GM19351 (cell line): ENCODE data around the gene CFD.
"Not testable (repeated sequence)": the region's sequence is repeated elsewhere in the genome, so short reads cannot be mapped to it uniquely, and the experiment has no call there.

ENCODE experiments used
- ATAC-seq: cut with Tn5 transposase; IDR thresholded peaks from one replicate; pipeline ENCODE4 v1.9.1; 2021; ENCODE audit warnings: mild to moderate bottlenecking, moderate library complexity; ENCODE audit not compliant: unreplicated experiment

Gene CFD

DNA sequence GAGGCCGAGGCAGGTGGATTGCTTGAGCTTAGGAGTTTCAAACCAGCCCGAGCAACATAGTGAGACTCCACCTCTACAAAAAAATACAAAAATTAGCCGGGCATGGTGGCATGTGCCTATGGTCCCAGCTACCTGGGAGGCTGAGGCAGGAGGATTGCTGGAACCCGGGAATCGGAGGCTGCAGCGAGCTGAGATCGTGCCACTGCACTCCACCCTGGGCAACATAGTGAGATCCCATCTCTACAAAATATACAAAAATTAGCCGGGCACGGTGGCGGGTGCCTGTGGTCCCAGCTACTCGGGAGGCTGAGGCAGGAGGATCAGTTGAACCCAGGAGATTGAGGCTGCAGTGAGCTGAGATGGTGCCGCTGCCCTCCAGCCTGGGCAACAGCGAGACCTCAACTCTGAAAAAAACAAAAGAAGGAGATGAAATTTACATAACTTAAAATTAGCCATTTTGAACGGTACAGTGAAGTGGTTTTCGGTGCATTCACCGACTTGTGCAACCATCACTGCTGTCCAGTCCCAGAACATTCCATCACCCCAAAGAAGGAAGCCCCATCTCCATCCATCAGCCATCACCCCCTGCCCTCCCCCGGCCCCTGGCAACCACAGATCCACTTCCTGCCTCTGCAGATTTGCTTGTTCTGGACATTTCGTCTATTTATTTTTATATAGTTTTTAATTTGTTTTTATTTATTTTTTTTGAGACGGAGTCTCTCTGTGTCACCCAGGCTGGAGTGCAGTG is 33.4 kb upstream of the CFD start:
- no peak for ATAC-seq

DNA sequence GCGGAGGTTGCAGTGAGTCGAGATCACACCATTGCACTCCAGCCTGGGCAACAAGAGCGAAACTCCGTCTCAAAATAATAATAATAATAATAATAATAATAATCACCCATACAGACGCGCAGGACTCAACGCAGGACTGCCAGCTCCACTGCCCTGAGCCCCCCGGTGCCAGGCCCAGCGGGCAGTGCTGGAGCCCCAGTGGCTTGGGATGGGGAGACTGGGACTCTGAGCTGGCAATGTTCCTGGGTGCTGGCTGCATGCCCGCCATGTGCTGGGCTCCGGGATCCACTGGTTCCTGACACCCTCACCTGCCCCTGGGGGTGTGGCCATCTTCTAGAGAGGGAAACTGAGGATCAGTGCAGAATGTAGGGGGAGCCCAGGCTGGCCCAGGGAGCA is 32.2 kb upstream of the CFD start:
- no peak for ATAC-seq

DNA sequence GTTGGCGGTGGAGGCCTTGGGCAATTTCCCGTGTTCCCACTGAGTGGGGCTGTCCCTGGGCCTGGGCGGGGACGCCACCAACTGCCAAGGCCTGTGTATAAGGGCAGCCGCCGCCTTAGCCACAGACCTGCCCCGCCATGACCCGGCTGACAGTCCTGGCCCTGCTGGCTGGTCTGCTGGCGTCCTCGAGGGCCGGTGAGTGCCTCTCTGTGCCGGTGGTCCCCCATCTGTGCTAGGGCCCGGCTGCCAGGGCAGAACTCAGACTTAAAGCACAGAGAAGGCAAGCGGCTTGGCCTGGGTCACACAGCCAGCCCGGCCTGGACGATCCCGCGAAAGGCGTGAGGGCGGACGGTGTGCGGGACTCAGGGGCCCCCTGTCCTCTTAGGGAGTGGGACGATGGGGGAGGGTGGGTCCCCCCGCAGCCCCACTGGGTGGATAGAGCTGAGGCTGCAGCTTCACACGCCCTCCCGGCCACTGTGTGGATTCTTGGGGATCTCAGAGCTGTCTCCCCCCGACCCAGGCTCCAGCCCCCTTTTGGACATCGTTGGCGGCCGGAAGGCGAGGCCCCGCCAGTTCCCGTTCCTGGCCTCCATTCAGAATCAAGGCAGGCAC is 31.6 kb upstream of the CFD start, which contains the start of gene AZU1:
Gene AZU1, plus strand, starts transcription at position 128 of the 612 bp plus-strand sequence. Its CDS starts 10 bp downstream, at position 138.
- ATAC-seq, result no peak

- ATAC-seq, result no peak
These were observed 30.2 kb upstream of the CFD start for GRCh38 chr19:829129-829758.

DNA sequence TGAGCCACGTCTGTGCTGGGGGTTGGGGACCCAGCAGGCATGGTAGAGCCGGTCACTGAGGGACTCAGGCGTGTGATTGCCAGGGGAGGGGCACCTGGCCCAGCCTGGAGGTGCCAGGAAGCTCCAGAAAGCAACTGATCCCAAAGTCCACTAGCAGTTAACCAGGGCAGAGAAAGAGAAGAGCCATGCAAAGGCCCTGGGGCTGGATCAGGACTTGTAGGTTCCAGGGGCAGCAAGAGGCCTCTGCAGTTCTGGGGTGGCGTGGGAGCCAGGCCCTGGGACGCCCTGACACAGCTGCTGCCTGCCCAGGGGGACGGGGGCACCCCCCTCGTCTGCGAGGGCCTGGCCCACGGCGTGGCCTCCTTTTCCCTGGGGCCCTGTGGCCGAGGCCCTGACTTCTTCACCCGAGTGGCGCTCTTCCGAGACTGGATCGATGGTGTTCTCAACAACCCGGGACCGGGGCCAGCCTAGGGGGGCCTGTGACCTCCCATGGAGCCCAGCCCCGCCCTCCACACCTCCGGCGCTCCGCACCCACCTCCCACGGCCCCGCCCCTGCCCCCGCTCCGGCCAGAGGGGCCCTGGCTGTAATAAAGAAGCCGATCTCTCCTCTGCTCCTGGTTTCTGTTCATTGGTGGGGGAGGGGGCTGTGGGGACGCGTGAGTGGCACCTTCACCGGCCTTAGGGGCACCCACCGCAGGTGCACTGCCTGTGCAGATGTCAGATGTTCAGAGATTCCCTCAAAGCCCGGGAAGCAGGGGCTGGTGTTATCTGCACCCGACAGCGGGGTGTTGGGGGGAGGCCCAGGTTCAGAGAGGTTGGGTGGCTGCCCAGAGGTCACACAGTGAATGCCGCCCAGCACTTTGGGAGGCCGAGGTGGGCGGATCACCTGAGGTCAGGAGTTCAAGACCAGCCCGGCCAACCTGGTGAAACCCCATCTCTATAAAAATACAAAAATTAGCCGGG is 27.8 kb upstream of the CFD start:
- ATAC-seq, result no peak

DNA sequence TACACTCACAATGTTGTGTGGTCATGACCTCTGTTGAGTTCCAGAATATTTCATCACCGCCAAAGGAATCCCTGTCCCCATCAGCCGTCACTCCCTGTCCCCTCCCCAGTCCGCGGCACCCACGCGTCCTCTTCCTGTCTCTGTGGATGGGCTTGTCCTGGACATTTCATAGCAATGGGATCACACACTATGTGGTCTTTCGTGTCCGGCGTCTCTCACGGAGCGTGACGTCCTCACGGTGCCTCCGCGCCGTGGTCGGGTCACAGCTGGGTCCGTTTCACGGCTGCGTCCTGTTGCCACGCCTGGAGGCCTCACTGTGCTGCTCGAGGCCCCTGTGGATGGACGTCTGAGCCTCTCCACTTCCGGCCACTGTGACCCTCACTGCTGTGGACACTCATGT is 25.2 kb upstream of the CFD start:
- ATAC-seq, result no peak

DNA sequence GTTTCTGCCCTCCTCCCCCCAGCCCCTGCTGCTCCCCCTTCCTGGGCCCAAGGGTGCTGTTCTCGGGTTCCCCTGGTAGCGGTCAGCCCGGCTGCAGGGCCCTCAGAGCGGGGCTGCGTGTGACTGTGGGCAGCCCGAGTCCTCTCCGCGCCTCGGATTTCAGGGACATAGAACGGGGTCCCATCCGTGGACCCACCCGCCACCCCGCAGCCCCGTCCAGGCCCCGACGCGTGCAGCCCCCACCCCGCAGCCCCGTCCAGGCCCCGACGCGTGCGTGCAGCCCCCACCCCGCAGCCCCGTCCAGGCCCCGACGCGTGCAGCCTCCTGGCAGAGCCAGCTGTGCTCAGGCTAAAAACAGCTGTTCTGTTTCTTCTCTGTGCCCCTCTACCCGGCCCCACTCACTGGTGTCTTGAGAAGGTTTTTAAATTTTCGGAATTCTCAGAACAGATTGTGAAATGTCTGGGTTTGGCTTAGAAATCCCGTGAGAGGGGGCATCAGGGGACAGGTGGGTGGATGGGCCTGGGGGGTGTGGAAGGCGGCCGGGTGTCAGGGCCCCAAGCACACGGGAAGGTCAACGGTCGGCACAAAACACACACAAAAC is 24.2 kb upstream of the CFD start:
- ATAC-seq, result no peak

GRCh38 chr19:840519-841206 is 18.8 kb upstream of the CFD start, which contains the start of gene PRTN3:
PRTN3 (plus strand) TSS chr19:840999; CDS start chr19:841009, 10 bp downstream.
- ATAC-seq, result no peak

DNA sequence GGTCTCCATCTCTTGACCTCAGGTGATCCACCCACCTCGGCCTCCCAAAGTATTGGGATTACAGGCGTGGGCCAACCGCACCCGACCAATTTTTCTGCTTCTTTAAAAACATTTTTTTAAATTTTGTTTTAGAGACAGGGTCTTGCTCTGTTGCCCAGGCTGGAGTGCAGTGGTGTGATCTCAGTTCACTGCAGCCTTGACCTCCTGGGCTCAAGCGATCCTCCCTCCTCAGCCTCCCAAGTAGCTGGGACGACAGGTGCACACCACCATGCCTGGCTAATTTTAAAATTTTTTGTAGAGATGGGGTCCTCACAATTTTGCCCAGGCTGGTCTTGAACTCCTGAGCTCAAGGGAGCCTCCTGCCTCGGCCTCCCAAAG is 16.7 kb upstream of the CFD start:
- ATAC-seq, result not testable (repeated sequence)

DNA sequence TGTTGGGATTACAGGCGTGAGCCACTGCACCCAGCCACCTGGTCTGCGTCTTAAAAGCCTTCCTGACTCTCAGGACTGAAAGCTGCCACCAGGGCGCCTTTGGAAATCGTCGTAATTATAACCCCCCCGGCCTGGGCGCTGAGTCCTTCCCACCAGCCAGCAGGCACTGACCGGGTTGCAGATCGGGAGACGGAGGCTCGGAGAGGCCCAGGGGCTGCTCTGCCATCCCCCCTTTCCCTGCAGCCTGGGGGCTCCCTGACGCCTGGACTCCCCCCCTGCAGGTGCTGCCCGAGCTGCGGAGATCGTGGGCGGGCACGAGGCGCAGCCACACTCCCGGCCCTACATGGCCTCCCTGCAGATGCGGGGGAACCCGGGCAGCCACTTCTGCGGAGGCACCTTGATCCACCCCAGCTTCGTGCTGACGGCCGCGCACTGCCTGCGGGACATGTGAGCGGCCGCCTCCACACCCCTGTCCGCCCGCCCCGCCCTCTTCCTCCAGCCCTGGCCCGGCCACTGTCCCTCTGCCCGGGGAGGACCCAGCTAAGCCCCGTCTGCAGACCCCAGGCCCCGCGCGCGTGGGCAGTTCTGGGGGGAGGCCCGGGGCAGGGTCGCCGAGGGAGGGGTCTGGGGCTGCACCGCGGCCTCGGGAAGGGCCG is 16.2 kb upstream of the CFD start:
- no peak for ATAC-seq

GRCh38 chr19:843836-844545 is 15.5 kb upstream of the CFD start:
- no peak for ATAC-seq

DNA sequence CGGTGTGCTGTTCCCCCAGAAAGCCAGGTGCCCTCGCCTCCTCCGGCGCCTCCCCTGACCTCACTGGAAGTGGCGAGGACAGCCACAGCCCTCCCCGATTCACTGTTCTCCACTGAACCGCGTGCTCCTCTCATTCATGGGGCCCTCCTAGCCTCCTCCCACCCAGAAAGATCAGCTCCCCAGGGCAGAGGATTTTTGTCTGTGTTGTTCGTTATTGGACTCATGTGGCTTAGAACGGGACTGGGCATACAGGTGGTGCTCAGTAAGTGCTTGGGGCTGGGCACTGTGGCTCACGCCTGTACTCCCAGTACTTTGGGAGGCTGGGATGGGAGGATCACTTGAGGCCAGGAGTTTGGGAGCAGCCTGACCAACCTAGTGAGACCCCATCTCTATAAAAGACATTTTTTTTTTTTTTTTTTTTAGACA is 14.9 kb upstream of the CFD start:
- no peak for ATAC-seq

DNA sequence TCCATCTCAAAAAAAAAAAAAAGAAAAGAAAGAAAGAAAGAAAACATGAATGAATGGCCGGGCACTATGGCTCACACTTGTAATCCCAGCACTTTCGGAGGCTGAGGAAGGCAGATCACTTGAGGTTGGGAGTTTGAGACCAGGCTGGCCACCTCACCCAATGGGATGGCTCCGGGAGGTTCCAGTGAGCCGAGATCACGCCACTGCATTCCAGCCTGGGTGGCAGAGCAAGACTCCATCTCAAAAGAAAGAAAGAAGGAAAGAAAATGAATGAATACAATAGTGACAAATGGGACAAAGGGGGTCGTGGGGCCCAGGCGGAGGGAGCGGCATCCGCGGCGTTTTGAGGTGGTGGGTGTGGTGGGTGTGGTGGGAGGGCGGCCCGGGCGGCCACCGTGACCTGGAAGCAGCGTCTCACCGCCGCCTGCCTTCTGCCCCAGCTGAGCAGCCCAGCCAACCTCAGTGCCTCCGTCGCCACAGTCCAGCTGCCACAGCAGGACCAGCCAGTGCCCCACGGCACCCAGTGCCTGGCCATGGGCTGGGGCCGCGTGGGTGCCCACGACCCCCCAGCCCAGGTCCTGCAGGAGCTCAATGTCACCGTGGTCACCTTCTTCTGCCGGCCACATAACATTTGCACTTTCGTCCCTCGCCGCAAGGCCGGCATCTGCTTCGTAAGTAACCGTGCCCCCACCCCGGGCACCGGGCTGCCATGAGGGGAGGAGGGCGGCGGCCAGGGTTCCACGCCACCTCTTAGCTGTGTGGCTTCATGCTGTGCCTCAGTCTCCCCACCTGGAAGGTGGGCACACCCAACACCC is 13.6 kb upstream of the CFD start:
- ATAC-seq, result no peak

DNA sequence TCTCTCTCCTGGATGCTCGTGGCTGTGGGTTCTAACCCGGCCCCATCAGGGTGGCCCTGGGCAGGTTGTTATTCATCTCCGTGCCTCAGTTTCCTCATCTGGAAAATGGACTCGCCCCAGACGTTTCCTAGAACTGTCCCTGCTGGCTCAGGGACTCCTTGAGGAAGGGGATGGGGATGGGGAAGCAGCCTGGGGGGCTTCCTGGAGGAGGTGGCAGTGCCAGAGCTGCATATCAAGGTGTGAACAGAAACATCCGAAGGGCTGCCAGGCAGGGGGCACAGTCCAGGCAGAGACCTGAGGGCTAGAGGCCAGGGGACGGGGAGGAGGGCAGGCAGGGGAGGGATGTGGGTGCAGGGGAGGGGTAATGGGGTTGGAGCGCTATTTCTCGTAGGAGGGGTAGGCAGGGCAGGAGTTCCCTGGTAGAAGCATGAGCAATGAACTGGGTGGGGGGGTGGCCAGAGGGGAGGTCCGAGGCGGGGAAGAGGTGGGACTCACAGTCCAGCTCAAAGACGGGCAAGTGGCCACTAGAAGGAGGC is 11.0 kb upstream of the CFD start:
- no peak for ATAC-seq

GRCh38 chr19:849195-849594 is 10.3 kb upstream of the CFD start:
- ATAC-seq, result not testable (repeated sequence)

DNA sequence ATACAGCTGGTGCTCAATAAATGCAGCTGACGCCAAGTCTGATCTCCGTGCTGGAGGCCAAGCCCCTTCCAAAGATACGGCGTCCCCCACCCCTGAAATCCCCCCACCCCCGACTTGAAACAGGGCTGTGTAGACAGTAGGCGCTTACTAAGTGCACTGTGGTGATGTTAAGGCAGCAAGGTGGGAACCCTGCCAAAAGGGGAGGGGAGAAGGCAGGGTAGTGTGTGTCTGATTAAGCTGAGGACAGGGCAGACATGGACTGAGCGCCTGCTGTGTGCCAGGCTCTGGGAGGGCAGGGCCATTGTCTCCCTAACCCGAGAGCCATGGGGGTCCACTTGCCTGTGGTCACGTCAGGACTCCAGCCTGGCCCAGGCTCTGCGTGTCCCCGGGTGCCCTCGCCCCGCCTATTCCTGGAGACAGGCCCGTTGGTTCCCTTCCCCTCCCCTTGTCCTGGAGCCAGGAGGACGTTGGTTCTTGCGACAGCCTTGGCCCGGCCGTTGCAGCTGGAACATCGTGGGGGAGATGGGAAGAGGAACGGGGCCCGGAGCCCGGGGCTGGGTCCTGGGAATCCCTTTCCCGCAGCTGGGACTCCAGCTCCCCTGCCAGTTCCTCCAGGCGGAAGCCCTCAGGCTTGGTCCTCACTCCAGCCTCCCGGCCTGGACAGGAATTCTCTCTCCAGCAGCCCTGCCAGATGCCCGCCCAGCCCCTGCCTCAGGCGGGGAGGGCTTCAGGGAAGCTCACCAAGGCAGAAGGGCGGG is 9.1 kb upstream of the CFD start:
- no peak for ATAC-seq

DNA sequence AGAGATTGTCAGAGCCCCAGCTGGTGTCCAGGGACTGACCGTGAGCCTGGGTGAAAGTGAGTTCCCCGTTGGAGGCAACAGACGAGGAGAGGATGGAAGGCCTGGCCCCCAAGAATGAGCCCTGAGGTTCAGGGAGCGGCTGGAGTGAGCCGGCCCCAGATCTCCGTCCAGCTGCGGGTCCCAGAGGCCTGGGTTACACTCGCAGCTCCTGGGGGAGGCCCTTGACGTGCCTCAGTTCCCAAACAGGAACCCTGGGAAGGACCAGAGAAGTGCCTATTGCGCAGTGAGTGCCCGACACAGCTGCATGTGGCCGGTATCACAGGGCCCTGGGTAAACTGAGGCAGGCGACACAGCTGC is 8.5 kb upstream of the CFD start:
- ATAC-seq, result no peak
